ENCODE results near the gene UBE2L3.
"Not testable (repeated sequence)": the region's sequence is repeated elsewhere in the genome, so short reads cannot be mapped to it uniquely, and the experiment has no call there.

GRCh38 chr22:21609556-21610157 lies 42.1 kb downstream of the UBE2L3 start:
- TF ChIP-seq CTCF, POLR2A (IDR thresholded peaks at IDR 0.05): not testable (repeated sequence)
